Measurements from ENCODE around the gene ANKRD62.

Gene ANKRD62

DNA sequence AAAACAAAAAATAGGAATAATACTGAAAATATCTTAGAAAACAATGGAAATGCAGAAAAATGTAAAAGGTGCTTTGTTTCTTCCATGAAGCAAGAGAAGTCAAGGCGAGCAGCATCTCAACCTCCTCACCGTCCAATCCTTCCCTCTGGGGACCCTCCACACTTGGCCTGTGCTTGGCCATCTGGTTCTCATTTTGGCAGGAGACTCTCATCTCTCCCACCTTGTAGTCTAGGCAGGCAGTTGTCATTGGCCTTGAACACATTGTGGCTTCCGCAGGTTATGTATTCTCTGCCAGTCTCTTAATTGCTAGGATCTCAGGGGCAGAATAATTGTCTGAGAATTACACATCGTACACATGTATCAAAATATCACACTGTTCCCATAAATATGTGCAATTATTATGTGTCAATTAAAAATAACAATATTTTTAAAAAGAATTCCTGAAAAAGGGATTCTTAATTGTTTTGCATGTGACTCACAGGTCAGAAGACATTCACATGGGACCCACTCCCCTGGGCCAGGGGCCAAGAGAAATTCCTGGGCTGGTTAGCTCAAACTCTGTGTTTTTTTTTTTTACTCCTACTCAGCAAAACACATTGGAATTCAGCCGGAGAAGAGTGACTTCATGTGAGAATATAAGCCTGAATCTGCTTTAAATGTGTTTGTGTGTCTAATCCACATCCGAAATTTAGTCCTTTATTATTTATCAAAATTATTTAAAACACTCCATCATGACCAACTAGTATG, 14.0 kb upstream of the ANKRD62 start:
- no peak overlapping the region for H3K4me3 ChIP-seq (ENCODE audit: low read length)
- TF ChIP-seq ZNF274 (IDR thresholded peaks at IDR 0.05; ENCODE audit: low read depth, low read length): no peak

GRCh38 chr18:12085136-12085535, 8.5 kb upstream of the ANKRD62 start:
- TF ChIP-seq ZNF274 (IDR thresholded peaks at IDR 0.05; ENCODE audit: low read depth, low read length): no peak
- H3K4me3 ChIP-seq (ENCODE audit: low read length): no peak overlapping the region

DNA sequence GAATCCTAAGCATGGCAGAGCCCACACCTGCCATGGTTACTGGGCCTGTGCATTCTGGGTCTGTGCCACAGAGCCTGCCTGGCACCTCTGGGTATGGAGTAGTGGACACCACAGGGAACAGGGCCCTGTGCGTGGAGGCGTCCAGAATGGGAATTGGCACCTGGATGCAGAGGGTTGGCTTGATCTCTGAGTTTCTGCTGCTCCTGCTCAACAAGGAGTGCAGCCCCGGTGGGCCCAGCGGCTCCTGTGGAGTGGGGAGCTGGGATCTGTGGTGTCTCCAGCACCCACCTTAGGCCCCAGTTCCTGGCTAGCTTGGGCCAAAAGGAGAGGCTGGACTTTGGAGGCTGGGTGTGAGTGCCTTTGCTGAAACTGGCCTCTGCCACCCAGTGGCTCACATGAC, 7.9 kb upstream of the ANKRD62 start:
- H3K4me3 ChIP-seq (ENCODE audit: low read length): no peak overlapping the region
- TF ChIP-seq ZNF274 (IDR thresholded peaks at IDR 0.05; ENCODE audit: low read depth, low read length): no peak

DNA sequence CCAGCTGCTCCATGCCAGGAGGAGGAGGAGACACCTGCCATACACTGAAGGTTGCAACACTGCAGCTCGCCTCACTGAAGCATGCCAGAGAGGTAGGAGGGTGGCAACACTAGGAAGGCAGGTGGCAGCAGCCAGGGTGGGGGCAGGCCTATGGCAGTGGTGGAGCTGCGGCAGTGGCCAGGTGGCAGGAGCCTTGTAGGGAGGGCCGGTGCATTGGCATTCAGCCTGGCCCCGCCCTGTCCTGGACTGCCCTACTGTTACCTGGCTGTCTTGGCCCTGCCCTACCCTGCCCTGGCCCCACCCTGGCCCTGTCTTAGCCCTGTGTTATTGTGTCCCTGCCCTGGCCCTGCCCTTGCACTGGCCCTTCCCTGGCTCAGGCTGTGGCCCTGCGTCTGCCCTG, 7.4 kb upstream of the ANKRD62 start:
- no peak for TF ChIP-seq ZNF274 (IDR thresholded peaks at IDR 0.05; ENCODE audit: low read depth, low read length)
- H3K4me3 ChIP-seq (ENCODE audit: low read length): no peak overlapping the region

- no peak overlapping the region for H3K4me3 ChIP-seq (ENCODE audit: low read length)
- TF ChIP-seq ZNF274 (IDR thresholded peaks at IDR 0.05; ENCODE audit: low read depth, low read length): no peak
Observed at GRCh38 chr18:12086677-12087470, 6.8 kb upstream of the ANKRD62 start.

DNA sequence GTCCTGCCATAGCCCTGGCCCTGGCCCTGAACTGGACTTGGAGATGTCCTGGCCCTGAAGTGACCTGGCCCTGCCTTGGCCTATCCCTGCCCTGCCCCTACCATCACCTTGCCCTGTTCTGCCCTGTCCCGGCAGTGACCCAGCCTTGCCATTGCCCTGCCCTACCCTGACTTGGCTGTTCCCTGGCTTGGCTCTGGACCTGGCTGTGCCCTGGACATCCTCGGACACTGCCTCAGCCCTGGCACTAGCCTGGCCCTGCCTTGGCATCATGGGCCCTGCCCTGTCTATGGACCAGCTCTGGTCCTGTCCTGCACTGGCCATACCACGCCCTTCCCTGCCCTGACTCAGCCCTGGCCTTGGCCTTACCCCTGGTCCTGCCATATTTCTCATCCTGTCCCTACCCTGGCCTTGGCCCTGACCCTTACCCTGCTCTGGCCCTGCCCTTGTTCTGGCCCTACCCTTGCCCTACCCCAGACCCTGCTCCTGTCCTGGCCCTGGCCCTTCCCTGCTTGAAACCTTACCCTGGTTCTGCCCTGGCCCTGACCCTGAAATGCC, 6.1 kb upstream of the ANKRD62 start:
- no peak overlapping the region for H3K4me3 ChIP-seq (ENCODE audit: low read length)
- TF ChIP-seq ZNF274 (IDR thresholded peaks at IDR 0.05; ENCODE audit: low read depth, low read length): no peak

DNA sequence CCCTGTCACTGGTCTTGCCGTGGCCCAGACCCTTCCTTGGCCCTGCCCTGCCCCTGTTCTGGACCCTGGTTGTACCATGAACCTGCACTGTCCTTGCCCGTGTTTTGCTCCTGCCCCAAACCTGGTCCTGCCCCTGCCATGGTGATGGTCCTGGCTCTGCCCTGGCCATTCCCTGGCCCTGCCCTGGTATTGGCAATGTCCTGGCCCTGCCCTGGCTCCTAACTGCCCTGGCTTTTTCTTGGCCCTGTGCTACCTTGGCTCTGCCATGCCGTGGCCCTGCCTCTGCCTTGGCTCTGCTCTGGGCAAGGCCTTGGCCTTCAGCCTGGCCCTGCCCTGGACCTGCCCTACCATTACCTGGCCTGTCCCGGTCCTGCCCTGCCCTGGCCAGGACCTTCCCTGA, 5.5 kb upstream of the ANKRD62 start:
- H3K4me3 ChIP-seq (ENCODE audit: low read length): no peak overlapping the region
- no peak for TF ChIP-seq ZNF274 (IDR thresholded peaks at IDR 0.05; ENCODE audit: low read depth, low read length)

DNA sequence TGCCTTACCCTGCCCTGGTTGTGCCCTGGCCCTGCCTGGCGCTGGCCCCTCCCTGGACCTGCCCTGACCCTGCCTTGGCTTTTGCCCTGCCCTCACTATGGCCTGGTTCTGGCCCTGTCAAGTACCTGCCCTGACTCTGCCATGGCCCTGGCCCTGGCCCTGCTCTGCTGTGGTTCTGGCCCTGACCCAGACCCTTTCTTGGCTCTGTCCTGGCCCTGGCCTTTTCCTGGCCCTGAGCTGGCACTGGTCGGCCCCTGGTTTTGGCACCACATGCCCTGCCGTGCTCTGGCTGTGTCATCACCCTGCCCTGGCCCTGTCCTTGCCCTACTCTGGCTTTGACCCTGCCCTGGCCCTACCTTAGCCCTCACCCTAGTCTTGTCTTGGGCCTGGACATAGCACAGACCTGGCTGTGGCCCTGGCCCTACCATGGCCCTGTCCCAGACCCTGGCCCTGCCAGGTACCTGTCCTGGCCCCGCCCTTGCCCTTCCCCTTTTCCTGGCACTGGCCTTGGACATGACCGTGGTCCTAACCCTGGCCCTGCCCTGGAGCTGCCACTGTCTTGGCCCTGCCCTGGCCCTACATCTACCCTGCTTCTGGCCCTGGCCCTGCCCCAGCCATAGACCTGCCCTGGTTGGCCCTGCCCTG, 4.8 kb upstream of the ANKRD62 start:
- no peak overlapping the region for H3K4me3 ChIP-seq (ENCODE audit: low read length)
- no peak for TF ChIP-seq ZNF274 (IDR thresholded peaks at IDR 0.05; ENCODE audit: low read depth, low read length)

DNA sequence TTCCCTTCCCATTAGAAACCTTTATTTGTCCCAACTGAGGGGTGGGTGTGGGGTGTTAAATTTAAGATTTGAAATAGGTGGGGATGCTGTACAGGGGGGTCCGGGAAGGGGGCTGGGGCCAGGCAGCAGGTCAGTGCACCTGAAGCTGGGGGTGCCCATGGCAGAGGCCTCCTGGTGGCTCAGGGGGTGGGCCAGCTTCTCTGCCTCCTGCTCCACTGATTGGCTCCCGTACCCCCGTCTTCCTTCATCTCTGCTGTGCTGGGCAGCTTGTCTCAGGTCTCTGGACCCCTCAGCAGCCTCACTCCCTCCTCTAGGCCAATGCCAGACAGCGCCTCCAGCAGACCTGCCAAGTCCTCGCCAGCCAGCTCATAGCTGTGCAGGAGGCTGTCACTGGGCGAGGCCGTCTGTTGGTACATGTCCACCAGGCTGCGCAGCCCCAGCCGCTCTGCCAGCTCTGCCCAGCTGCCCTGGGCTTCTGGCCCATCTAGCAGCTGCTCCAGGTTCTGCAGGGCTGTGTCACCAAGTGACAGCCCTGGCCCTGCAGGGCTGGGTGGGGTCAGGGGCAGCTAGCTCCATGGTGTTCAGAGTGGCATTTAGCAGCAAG, 2.0 kb upstream of the ANKRD62 start:
- H3K4me3 ChIP-seq (ENCODE audit: low read length): no peak overlapping the region

DNA sequence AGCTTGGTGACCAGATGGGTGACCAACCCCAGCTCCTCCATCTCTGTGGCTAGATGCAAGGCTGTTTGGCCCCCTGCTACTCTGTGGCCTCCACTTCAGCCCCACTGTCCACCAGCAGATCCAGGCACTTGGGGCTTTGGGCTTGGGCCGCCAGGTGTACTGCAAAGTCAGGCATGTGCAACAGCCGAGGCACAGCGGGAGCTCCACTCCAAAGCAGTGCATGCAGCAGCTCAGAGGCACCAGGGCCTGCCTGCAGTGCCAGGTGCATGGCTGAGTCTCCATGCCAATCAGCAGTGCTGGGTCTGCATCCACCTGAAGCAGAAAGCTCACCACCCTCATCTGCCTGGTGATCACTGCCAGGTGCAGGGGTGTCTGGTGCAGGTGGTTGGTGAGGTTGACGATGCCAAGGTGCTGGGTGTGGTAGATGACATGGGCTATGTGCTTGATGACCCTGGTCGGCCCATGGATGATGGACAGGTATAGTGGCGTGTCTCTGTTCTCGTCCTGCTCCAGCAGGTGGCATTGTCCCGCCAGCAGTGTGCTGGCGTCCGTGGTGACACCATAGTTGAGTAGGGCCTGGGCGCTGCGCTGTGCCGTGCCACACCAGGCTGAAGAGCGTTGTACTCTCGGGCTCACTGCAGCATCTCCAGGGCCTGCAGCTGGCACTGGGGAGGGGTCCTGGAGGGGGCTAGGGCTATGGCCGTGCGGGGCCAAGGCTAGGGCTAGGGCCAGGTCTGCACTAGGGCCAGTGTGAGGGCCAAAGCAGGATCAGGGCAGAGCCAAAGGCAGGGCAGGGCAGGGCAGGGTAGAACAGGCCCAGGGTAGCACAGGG, 1.0 kb upstream of the ANKRD62 start:
- TF ChIP-seq ZNF274 (IDR thresholded peaks at IDR 0.05; ENCODE audit: low read depth, low read length): no peak
- no peak overlapping the region for H3K4me3 ChIP-seq (ENCODE audit: low read length)

More for the DNA sequence above, 2.0 kb upstream of the ANKRD62 start:
- TF ChIP-seq ZNF274 (IDR thresholded peaks at IDR 0.05; ENCODE audit: low read depth, low read length): no peak

GRCh38 chr18:12098374-12098773, 4.7 kb downstream of the ANKRD62 start:
- TF ChIP-seq ZNF274 (IDR thresholded peaks at IDR 0.05; ENCODE audit: low read depth, low read length): no peak
- H3K4me3 ChIP-seq (ENCODE audit: low read length): no peak overlapping the region

DNA sequence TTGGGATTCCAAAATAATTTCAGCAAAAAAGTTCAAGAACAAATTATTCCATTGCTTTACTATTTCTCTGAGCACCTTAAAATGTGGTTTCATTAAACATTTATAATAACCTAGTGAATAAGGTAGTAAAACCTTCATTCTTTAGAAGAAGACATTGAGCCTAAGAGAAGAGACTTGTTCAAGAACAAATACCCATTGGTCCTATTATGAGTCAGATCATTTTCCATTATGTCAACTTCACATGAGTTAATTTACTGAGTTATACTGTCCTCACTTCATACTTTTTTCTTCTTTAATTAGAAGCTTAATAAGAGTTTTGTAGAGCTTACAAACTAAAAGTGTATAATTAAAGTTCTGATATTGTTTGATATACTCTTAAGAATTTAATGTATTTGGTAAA, 5.5 kb downstream of the ANKRD62 start:
- no peak overlapping the region for H3K4me3 ChIP-seq (ENCODE audit: low read length)
- no peak for TF ChIP-seq ZNF274 (IDR thresholded peaks at IDR 0.05; ENCODE audit: low read depth, low read length)

DNA sequence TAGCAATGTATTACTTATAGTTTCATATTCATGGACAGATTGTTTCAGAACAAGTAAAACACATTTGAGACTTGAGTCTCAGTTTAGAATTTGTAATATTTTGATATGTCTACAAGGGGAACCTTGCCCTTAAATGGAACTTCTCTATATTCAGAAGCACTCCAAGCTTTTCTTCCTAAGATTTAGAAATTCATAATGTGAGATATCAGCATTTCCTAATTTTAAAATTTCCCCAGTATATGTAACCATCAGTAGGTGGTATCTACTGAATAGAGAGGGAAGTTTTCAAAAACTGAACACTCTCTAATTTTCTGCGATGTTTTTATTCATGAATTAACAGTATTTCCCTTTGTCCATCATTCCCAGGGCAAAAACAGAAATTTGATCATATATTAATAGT, 7.6 kb downstream of the ANKRD62 start:
- no peak overlapping the region for H3K4me3 ChIP-seq (ENCODE audit: low read length)

More for the DNA sequence above, 7.6 kb downstream of the ANKRD62 start:
- no peak for TF ChIP-seq ZNF274 (IDR thresholded peaks at IDR 0.05; ENCODE audit: low read depth, low read length)
